CD4-positive, alpha-beta T cell (primary cell): Measurements from ENCODE around the gene CWH43. TPM values are rescaled to one million over a fixed set of nuclear protein-coding genes. Genes with fewer than 3 reads are reported as not detected.
"Not testable (repeated sequence)": the region's sequence is repeated elsewhere in the genome, so short reads cannot be mapped to it uniquely, and the experiment has no call there.

Source experiments
- ATAC-seq: fragments of 200-7000 bp; cut with Tn5 transposase; one replicate; pipeline ENCODE4 v1.10.0; 2022; ENCODE audit warnings: mild to moderate bottlenecking; ENCODE audit not compliant: poor library complexity
- CTCF ChIA-PET: fragments of 350-600 bp; sonication (Branson Sonifier 250); formaldehyde crosslinking; loops from one replicate; lab custom pipeline; 2021; ENCODE audit warnings: antibody characterized with exemption, inconsistent platforms; lab: Charles Lee
- POLR2A ChIA-PET: fragments of 350-600 bp; sonication (Branson Sonifier 250); formaldehyde crosslinking; loops from one replicate; lab custom pipeline; 2021; ENCODE audit warnings: antibody characterized with exemption, inconsistent platforms; lab: Charles Lee
- DNase-seq, 14 experiments: peaks; one replicate each; pipeline ENCODE4 v3.0.0-alpha.2; 2013 to 2020; ENCODE audit warnings: mixed read lengths in 2 of 14
- H3K27ac ChIP-seq, 2 donors: one replicate each; pipeline versions ENCODE4 v1.5.1 to v1.7.0; 2013; ENCODE audit warnings: low read length in 2 of 2, low read depth in 1 of 2, mild to moderate bottlenecking in 1 of 2
- H3K27me3 ChIP-seq, 2 experiments: 1 replicate in 1 of 2; 2 replicates in 1 of 2; pipeline versions ENCODE4 v1.6.1 to v1.7.0; 2013; ENCODE audit warnings: low read length in 2 of 2, control low read depth in 1 of 2, mild to moderate bottlenecking in 1 of 2, moderate library complexity in 1 of 2; ENCODE audit not compliant: insufficient read depth in 2 of 2, control insufficient read depth in 1 of 2
- H3K36me3 ChIP-seq: one replicate; pipeline ENCODE4 v1.6.1; 2013; ENCODE audit warnings: low read length, control low read depth; ENCODE audit not compliant: insufficient read depth
- H3K4me1 ChIP-seq: one replicate; pipeline ENCODE4 v1.6.1; 2013; ENCODE audit warnings: low read length, control low read depth; ENCODE audit not compliant: insufficient read depth
- H3K4me3 ChIP-seq: one replicate; pipeline ENCODE4 v1.5.1; 2013; ENCODE audit warnings: mild to moderate bottlenecking, low read length, moderate library complexity
- H3K9me3 ChIP-seq, 2 experiments: 1 replicate in 1 of 2; 2 replicates in 1 of 2; pipeline versions ENCODE4 v1.6.1 to v1.7.0; 2013; ENCODE audit warnings: low read length in 2 of 2, mild to moderate bottlenecking in 2 of 2, control low read depth in 1 of 2, moderate library complexity in 1 of 2; ENCODE audit not compliant: control insufficient read depth in 1 of 2, insufficient read depth in 1 of 2
- H3K27ac Mint-ChIP-seq: one replicate; pipeline ENCODE4 v1.8.0; 2020; ENCODE audit warnings: mixed read lengths
- H3K27me3 Mint-ChIP-seq: one replicate; pipeline ENCODE4 v1.8.0; 2021; ENCODE audit warnings: mixed read lengths
- H3K36me3 Mint-ChIP-seq: one replicate; pipeline ENCODE4 v1.8.0; 2021; ENCODE audit warnings: low read depth, mixed read lengths
- H3K4me1 Mint-ChIP-seq: one replicate; pipeline ENCODE4 v1.8.0; 2021; ENCODE audit warnings: low read depth, mixed read lengths
- H3K4me3 Mint-ChIP-seq: one replicate; pipeline ENCODE4 v1.8.0; 2020; ENCODE audit warnings: mild to moderate bottlenecking, mixed read lengths
- H3K9me3 Mint-ChIP-seq: one replicate; pipeline ENCODE4 v1.8.0; 2020; ENCODE audit warnings: mixed read lengths
- intact Hi-C, 2 experiments: fragments of 100-400 bp; cut with DNase I in 1 of 2; cut with micrococcal nuclease in 1 of 2; formaldehyde crosslinking; loops; one replicate each; pipeline versions ENCODE4 v1.15.1 to v1.9.0; 2023 to 2025; cut with DNase I, micrococcal nuclease
- total RNA-seq, 174 experiments: library from RNA in 2 of 174; stranded (reverse) in 2 of 174; gene quantifications; one replicate each; pipeline ENCODE4 v1.2.3 and lab custom pipeline; 2021 to 2026

Gene CWH43
- total RNA-seq, 2 experiments from 2014 or later = not detected

GRCh38 chr4:49097071-49097470 lies 111.0 kb downstream of the CWH43 start:
- Mint-ChIP-seq H3K9me3 (peaks cover 48% of the 10 kb centered on the region), H3K36me3 (peaks cover 55% of the 10 kb centered on the region)
- CTCF ChIA-PET, H3K36me3 ChIP-seq, DNase-seq, H3K27me3 ChIP-seq, H3K27ac ChIP-seq, H3K4me3 Mint-ChIP-seq, H3K4me3 ChIP-seq, H3K27me3 Mint-ChIP-seq, H3K4me1 Mint-ChIP-seq, H3K27ac Mint-ChIP-seq, ATAC-seq, intact Hi-C loops, POLR2A ChIA-PET, H3K4me1 ChIP-seq: not testable (repeated sequence)
- peaks cover 51 to 54% of the 10 kb centered on the region in 2 experiments for H3K9me3 ChIP-seq

GRCh38 chr4:49097505-49097904 lies 111.4 kb downstream of the CWH43 start:
- Mint-ChIP-seq H3K36me3 (peaks cover 54% of the 10 kb centered on the region), H3K9me3 (peaks cover 48% of the 10 kb centered on the region)
- POLR2A ChIA-PET, intact Hi-C loops, H3K4me3 ChIP-seq, H3K27me3 Mint-ChIP-seq, DNase-seq, H3K27me3 ChIP-seq, H3K4me1 ChIP-seq, H3K27ac Mint-ChIP-seq, H3K4me3 Mint-ChIP-seq, CTCF ChIA-PET, H3K4me1 Mint-ChIP-seq, H3K36me3 ChIP-seq, H3K27ac ChIP-seq, ATAC-seq: not testable (repeated sequence)
- H3K9me3 ChIP-seq = peaks cover 49 to 53% of the 10 kb centered on the region in 2 experiments

- H3K4me3 ChIP-seq, CTCF ChIA-PET, H3K27me3 Mint-ChIP-seq, H3K27ac ChIP-seq, H3K36me3 ChIP-seq, H3K27ac Mint-ChIP-seq, POLR2A ChIA-PET, H3K4me3 Mint-ChIP-seq, H3K4me1 ChIP-seq, intact Hi-C loops, H3K4me1 Mint-ChIP-seq, H3K27me3 ChIP-seq, ATAC-seq, DNase-seq: not testable (repeated sequence)
- Mint-ChIP-seq H3K36me3 (peaks cover 56% of the 10 kb centered on the region), H3K9me3 (peaks cover 49% of the 10 kb centered on the region)
- H3K9me3 ChIP-seq = peaks cover 50 to 55% of the 10 kb centered on the region in 2 experiments
Observed at GRCh38 chr4:49098034-49098759, 112.1 kb downstream of the CWH43 start.

GRCh38 chr4:49099831-49100444 lies 113.9 kb downstream of the CWH43 start:
- CTCF ChIA-PET, H3K4me1 Mint-ChIP-seq: not testable (repeated sequence)

GRCh38 chr4:49102344-49102898 lies 116.3 kb downstream of the CWH43 start:
- H3K27ac ChIP-seq, POLR2A ChIA-PET, intact Hi-C loops: not testable (repeated sequence)

More at GRCh38 chr4:49099831-49100444, 113.9 kb downstream of the CWH43 start:
- ATAC-seq, intact Hi-C loops, H3K36me3 ChIP-seq, H3K4me3 Mint-ChIP-seq, H3K27me3 ChIP-seq, H3K4me3 ChIP-seq, H3K27ac ChIP-seq, H3K4me1 ChIP-seq, POLR2A ChIA-PET, H3K27ac Mint-ChIP-seq, H3K27me3 Mint-ChIP-seq, DNase-seq: not testable (repeated sequence)
- peaks cover 62 to 73% of the 10 kb centered on the region in 2 experiments for H3K9me3 ChIP-seq
- peaks cover 70% of the 10 kb centered on the region for H3K36me3 Mint-ChIP-seq
- H3K9me3 Mint-ChIP-seq = peaks cover 60% of the 10 kb centered on the region

GRCh38 chr4:49103436-49104136 lies 117.5 kb downstream of the CWH43 start:
- intact Hi-C loops, H3K27me3 ChIP-seq, CTCF ChIA-PET, H3K27ac ChIP-seq, H3K4me1 ChIP-seq, POLR2A ChIA-PET, H3K36me3 ChIP-seq, H3K4me1 Mint-ChIP-seq, H3K27me3 Mint-ChIP-seq, H3K4me3 ChIP-seq, DNase-seq, H3K4me3 Mint-ChIP-seq, H3K27ac Mint-ChIP-seq: not testable (repeated sequence)
- peaks cover 64% of the 10 kb centered on the region for H3K9me3 Mint-ChIP-seq
- peak; percentile 28 for ATAC-seq
- H3K36me3 Mint-ChIP-seq = peaks cover 69% of the 10 kb centered on the region
- H3K9me3 ChIP-seq = peaks cover 56 to 74% of the 10 kb centered on the region in 2 experiments

More at GRCh38 chr4:49102344-49102898, 116.3 kb downstream of the CWH43 start:
- CTCF ChIA-PET, H3K36me3 ChIP-seq, H3K27ac Mint-ChIP-seq, H3K27me3 ChIP-seq, H3K4me1 Mint-ChIP-seq, H3K4me1 ChIP-seq, H3K4me3 ChIP-seq, H3K27me3 Mint-ChIP-seq, H3K4me3 Mint-ChIP-seq, DNase-seq: not testable (repeated sequence)
- H3K9me3 Mint-ChIP-seq = peaks cover 64% of the 10 kb centered on the region
- peak; percentile 27 for ATAC-seq
- peaks cover 69% of the 10 kb centered on the region for H3K36me3 Mint-ChIP-seq
- peaks cover 58 to 74% of the 10 kb centered on the region in 2 experiments for H3K9me3 ChIP-seq
